Subcutaneous abdominal adipose tissue (tissue), 5 donors: ENCODE results near the gene SLC9C2.
"Not testable (repeated sequence)": the region's sequence is repeated elsewhere in the genome, so short reads cannot be mapped to it uniquely, and the experiment has no call there.

Source experiments
- H3K27ac ChIP-seq: one replicate; pipeline ENCODE4 v1.7.0; 2013; ENCODE audit warnings: low read depth, mild to moderate bottlenecking, inconsistent platforms, low read length, moderate library complexity
- H3K27me3 ChIP-seq, 5 donors: one replicate each; pipeline ENCODE4 v1.7.0; 2013; ENCODE audit warnings: low read length in 5 of 5, inconsistent platforms in 1 of 5; ENCODE audit not compliant: control insufficient read depth in 5 of 5, insufficient read depth in 4 of 5
- H3K36me3 ChIP-seq, 5 donors: one replicate each; pipeline ENCODE4 v1.7.0; 2013; ENCODE audit warnings: low read length in 5 of 5; ENCODE audit not compliant: control insufficient read depth in 5 of 5, insufficient read depth in 5 of 5
- H3K4me1 ChIP-seq, 5 donors: one replicate each; pipeline ENCODE4 v1.7.0; 2013; ENCODE audit warnings: low read length in 5 of 5, mild to moderate bottlenecking in 3 of 5, moderate library complexity in 1 of 5; ENCODE audit not compliant: control insufficient read depth in 5 of 5, insufficient read depth in 5 of 5
- H3K4me3 ChIP-seq, 5 donors: one replicate each; pipeline ENCODE4 v1.7.0; 2013; ENCODE audit warnings: low read length in 5 of 5, low read depth in 1 of 5
- H3K9ac ChIP-seq, 5 donors: one replicate each; pipeline ENCODE4 v1.7.0; 2013; ENCODE audit warnings: low read length in 5 of 5, mild to moderate bottlenecking in 4 of 5, moderate library complexity in 3 of 5
- H3K9me3 ChIP-seq, 5 donors: one replicate each; pipeline ENCODE4 v1.7.0; 2013; ENCODE audit warnings: low read length in 5 of 5; ENCODE audit not compliant: control insufficient read depth in 5 of 5
- donor health status: healthy.
- donor health status: healthy.
- donor health status: healthy.
- donor health status: healthy.
- donor health status: healthy.

The SLC9C2 gene

DNA sequence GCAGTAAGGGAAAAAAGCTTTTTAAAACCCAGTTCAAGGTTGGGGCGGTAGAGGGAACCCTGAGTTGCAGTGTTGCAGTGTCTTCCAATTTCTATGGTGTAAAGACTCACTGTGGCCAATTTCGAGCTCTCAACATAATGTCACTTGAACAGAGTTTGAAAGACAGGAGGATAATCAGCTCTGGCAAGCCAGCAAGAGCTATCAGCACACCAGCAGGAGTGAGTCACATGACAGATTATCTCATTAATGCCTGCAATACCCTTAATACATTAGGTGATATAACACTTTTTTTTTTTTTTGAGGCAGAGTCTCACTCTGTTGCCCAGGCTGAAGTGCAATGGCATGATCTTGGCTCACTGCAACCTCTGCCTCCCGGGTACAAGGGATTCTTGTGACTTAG lies 22.8 kb downstream of the SLC9C2 start:
- no peaks in the 10 kb centered on the region for H3K4me1 ChIP-seq
- H3K9ac ChIP-seq = no peak overlapping the region
- no peak overlapping the region for H3K27ac ChIP-seq
- H3K27me3 ChIP-seq = no peaks in the 10 kb centered on the region
- H3K4me3 ChIP-seq = no peak overlapping the region
- no peaks in the 10 kb centered on the region for H3K9me3 ChIP-seq
- H3K36me3 ChIP-seq = no peaks in the 10 kb centered on the region

- no peak overlapping the region for H3K4me3 ChIP-seq
- H3K9ac ChIP-seq = no peak overlapping the region
- no peak overlapping the region for H3K27ac ChIP-seq
- no peaks in the 10 kb centered on the region for H3K27me3 ChIP-seq
- H3K4me1 ChIP-seq = peaks cover 0 to 7% (median 0%) of the 10 kb centered on the region in 5 donors
- no peaks in the 10 kb centered on the region for H3K36me3 ChIP-seq
- H3K9me3 ChIP-seq = no peaks in the 10 kb centered on the region
Observed at GRCh38 chr1:173573596-173573995, 29.3 kb downstream of the SLC9C2 start.

DNA sequence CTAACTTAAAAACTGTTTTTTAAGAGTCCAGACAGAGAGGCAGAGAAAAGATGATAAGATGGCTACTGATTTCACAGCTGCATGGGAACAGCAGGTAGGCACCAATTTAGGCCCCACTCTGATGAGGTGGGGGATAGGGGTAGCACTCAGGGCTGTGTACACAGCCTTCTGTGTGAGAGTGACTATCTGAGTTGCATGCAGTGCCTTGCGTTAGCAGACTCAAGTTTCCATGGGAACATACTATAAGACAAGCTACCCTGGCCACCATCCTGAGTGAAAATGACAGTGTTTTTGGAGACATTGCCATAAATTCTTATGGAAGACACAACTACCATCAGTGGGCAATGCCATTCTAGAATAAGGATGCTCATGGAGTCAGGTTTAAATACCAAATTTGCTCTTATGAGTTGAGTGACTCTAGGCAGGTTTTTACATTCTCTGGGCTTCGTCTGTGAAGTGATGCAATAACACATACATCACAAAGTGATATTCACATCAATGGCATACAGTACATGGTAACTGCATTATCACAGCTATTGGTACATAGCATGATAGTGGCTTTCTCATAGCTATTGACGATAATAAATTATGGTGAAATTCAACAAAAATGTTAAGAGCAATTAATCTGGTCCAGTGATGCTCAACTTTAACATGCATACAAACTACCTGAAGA lies 30.5 kb downstream of the SLC9C2 start:
- no peaks in the 10 kb centered on the region for H3K36me3 ChIP-seq
- no peaks in the 10 kb centered on the region for H3K9me3 ChIP-seq
- H3K4me3 ChIP-seq = no peak overlapping the region
- peaks cover 0 to 7% (median 0%) of the 10 kb centered on the region in 5 donors for H3K4me1 ChIP-seq
- H3K27ac ChIP-seq = no peak overlapping the region
- no peak overlapping the region for H3K9ac ChIP-seq
- H3K27me3 ChIP-seq = no peaks in the 10 kb centered on the region

GRCh38 chr1:173570370-173571007 lies 32.4 kb downstream of the SLC9C2 start:
- Histone ChIP-seq H3K4me1 (peaks cover 0 to 7% (median 0%) of the 10 kb centered on the region in 5 donors), H3K9ac (no peak overlapping the region), H3K27ac (no peak overlapping the region), H3K9me3 (peaks cover 0 to 4% (median 0%) of the 10 kb centered on the region in 5 donors), H3K36me3 (no peaks in the 10 kb centered on the region), H3K4me3 (no peak overlapping the region), H3K27me3 (no peaks in the 10 kb centered on the region)

DNA sequence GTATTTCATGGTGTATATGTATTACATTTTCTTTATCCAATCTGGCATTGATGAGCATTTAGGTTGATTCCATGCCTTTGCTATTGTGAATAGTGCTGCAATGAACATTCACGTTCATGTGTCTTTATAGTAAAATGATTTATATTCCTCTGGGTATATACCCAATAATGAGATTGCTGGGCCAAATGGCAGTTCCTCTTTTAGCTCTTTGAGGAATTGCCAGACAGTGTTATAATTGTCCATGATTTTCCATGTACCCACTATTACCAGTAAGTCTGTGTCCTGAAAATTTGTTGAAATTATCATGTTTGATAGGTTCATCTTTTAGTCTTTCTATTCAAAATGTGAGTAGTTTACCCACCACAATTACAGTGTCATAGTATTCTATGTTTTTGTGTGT lies 34.4 kb downstream of the SLC9C2 start:
- Histone ChIP-seq H3K4me3 (no peak overlapping the region), H3K9ac (no peak overlapping the region), H3K27ac (no peak overlapping the region), H3K36me3 (no peaks in the 10 kb centered on the region), H3K4me1 (peaks cover 0 to 7% (median 0%) of the 10 kb centered on the region in 5 donors), H3K27me3 (no peaks in the 10 kb centered on the region), H3K9me3 (peaks cover 0 to 4% (median 0%) of the 10 kb centered on the region in 5 donors)

DNA sequence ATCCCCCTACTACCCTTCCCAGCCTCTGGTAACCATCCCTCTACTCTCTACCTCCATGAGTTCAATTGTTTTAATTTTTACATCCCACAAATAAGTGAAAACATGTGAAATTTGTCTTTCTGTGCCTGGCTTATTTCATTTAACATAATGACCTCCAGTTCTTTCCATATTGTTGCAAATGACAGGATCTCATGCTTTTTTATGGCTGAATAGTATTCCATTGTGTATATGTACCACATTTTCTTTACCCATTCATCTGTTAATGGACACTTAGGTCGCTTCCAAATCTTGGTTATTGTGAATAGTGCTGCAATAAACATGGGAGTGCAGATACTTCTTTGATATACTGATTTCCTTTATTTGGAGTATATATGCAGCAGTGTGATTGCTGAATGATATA lies 39.0 kb downstream of the SLC9C2 start:
- H3K9me3 ChIP-seq, H3K27me3 ChIP-seq, H3K9ac ChIP-seq, H3K36me3 ChIP-seq, H3K4me3 ChIP-seq, H3K27ac ChIP-seq: not testable (repeated sequence)
- peaks cover 0 to 17% (median 3%) of the 10 kb centered on the region in 5 donors for H3K4me1 ChIP-seq

DNA sequence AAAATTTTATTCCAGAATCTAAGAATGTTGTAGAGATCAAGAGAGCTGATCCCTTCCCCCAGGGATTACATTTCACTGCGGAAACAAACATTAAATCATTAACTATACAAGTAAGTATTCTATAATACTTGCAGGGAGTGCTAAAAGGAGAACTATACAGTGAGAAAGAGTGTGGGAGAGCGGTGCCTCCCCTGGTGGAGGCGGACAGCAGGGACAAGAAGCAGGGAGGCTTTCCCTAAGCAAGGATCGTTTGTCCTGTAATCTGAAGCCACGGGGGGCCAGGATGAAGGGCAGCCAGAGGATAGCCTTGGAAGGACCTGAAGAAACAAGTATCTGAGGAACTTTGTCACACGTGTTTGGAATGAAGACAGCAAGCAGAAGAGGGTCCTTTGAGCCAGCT lies 40.1 kb downstream of the SLC9C2 start:
- peaks cover 0 to 4% (median 0%) of the 10 kb centered on the region in 5 donors for H3K9me3 ChIP-seq
- no peak overlapping the region for H3K27ac ChIP-seq
- H3K36me3 ChIP-seq = no peaks in the 10 kb centered on the region
- no peaks in the 10 kb centered on the region for H3K27me3 ChIP-seq
- H3K4me3 ChIP-seq = no peak overlapping the region
- H3K4me1 ChIP-seq = peaks cover 0 to 17% (median 3%) of the 10 kb centered on the region in 5 donors
- no peak overlapping the region for H3K9ac ChIP-seq

- H3K9me3 ChIP-seq = peaks cover 0 to 3% (median 0%) of the 10 kb centered on the region in 5 donors
- no peak overlapping the region for H3K4me3 ChIP-seq
- no peak overlapping the region for H3K9ac ChIP-seq
- no peaks in the 10 kb centered on the region for H3K27me3 ChIP-seq
- H3K36me3 ChIP-seq = no peaks in the 10 kb centered on the region
- H3K4me1 ChIP-seq = peaks cover 0 to 17% (median 3%) of the 10 kb centered on the region in 5 donors
- peak overlapping the region; percentile 46 for H3K27ac ChIP-seq
Observed at GRCh38 chr1:173561263-173561662, 41.6 kb downstream of the SLC9C2 start.

- Histone ChIP-seq H3K9ac (peak overlapping the region in 1 of 5 donors; percentile 36), H3K9me3 (no peaks in the 10 kb centered on the region), H3K27ac (peak overlapping the region; percentile 46), H3K4me1 (peaks cover 0 to 17% (median 3%) of the 10 kb centered on the region in 5 donors), H3K36me3 (no peaks in the 10 kb centered on the region), H3K27me3 (no peaks in the 10 kb centered on the region), H3K4me3 (no peak overlapping the region)
Observed at GRCh38 chr1:173560285-173560880, 42.5 kb downstream of the SLC9C2 start.

DNA sequence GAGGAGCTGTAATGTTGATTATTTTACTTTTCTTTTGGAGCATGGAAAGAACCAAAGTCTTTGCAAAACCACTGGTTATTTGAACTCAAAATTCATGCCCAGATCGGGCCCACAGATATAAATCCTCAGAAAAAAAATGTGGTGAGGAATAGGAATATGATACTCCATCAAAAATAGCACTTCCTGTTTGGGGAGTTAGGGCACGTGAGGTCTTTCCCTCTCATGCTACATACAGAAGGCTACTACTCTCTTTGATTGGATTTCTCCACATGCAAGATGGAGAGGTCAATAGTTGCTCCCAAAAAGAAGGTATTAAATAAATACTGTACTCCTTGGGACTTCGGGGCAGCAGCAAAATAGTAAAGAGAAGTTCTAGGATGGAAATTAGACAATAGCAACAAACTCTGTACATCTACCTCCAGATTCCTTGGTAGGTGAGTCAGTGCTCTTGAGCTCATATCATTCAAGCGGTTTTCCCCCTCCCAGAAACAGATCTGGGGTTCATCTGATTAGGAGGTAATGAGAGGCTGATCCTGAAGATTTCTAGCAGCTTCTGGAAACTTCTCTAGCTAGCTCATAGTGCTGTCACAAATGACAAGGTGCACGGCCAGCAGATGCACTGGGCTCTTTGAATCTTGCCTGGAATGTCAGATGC lies 47.1 kb downstream of the SLC9C2 start:
- H3K27me3 ChIP-seq = no peaks in the 10 kb centered on the region
- H3K9ac ChIP-seq = no peak overlapping the region
- no peak overlapping the region for H3K4me3 ChIP-seq
- peaks cover 0 to 14% (median 3%) of the 10 kb centered on the region in 5 donors for H3K4me1 ChIP-seq
- no peaks in the 10 kb centered on the region for H3K36me3 ChIP-seq
- no peak overlapping the region for H3K27ac ChIP-seq
- H3K9me3 ChIP-seq = no peaks in the 10 kb centered on the region
